Fibroblast of mammary gland (primary cell): Measurements from ENCODE around the gene MYO1F.

Experiments
- DNase-seq: peaks from one replicate; pipeline ENCODE4 v3.0.0-alpha.2; 2010; ENCODE audit warnings: low read depth
- H3K4me3 ChIP-seq: 2 replicates; pipeline ENCODE4 v1.5.1; 2011; ENCODE audit warnings: low read depth, mild to moderate bottlenecking, low read length, moderate library complexity; ENCODE audit not compliant: control insufficient read depth
- CTCF ChIP-seq: conservative IDR thresholded peaks from 2 replicates; pipeline ENCODE4 v1.5.1; 2011; ENCODE audit warnings: low read depth, low read length, inconsistent platforms; ENCODE audit not compliant: control insufficient read depth, insufficient read depth

Gene MYO1F

DNA sequence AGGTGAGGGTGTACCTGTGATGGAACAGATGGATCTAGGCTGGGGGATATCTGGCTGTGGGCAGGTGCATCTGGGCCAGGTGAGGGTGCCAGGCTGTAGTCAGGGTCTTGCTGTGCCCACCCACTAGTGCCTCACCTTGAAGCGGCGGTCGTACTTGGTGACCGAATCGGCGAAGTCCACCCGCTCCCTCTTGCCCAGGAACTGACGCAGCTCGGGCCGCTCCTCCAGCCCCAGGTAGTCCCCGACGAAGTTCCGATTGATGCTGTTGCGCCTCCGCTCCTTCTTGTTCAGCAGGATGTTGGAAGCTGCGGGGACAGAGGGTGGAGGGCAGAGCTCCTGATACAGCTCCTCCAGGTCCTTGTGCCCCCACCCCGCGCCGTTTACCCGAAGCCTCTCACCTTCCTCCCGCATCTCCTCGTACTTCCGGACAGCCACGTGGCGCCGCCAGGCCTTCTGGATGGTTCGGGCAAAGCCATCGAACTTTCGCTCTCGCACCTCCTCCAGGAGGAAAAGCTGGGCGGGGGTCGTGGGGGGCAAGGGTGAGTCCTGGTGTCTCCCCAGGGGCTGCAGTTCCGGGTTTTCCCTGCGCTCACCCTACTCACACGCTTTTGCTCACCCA, 47.1 kb downstream of the MYO1F start:
- DNase-seq: no peak
- no peak overlapping the region for H3K4me3 ChIP-seq
- TF ChIP-seq CTCF: no peak

GRCh38 chr19:8529369-8530006, 47.8 kb downstream of the MYO1F start:
- no peak for DNase-seq
- H3K4me3 ChIP-seq: no peak overlapping the region
- no peak for TF ChIP-seq CTCF

GRCh38 chr19:8528500-8528899, 48.7 kb downstream of the MYO1F start:
- TF ChIP-seq CTCF: no peak
- no peak for DNase-seq
- H3K4me3 ChIP-seq: no peak overlapping the region

GRCh38 chr19:8526345-8527091, 50.7 kb downstream of the MYO1F start:
- peak; percentile 87 for DNase-seq
- peak overlapping the region; percentile 71 for H3K4me3 ChIP-seq
- no peak for TF ChIP-seq CTCF

DNA sequence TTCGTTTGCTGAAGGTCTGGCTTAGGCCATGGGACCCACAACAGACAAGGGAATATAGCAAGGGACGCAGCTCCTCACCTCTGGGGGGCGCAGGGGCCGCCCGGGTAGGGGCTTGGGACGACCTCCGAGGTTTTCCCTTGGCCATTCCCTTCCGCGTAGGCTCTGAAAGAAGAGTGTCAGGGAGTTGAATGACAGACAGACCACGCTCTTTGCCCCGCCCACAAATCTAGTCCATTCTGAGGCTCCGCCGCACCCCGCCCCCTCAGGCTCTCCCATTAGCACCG, 51.9 kb downstream of the MYO1F start:
- no peak for DNase-seq
- peak overlapping the region; percentile 62 for H3K4me3 ChIP-seq
- TF ChIP-seq CTCF: peak; percentile 11

- H3K4me3 ChIP-seq: no peak overlapping the region
- DNase-seq: no peak
- no peak for TF ChIP-seq CTCF
Observed at GRCh38 chr19:8519388-8519787, 57.9 kb downstream of the MYO1F start.
